Esophagus squamous epithelium (tissue), 4 donors: ENCODE results near the gene PCSK6.

Experiments
- CTCF ChIP-seq, 6 experiments: fragments of 450-650 bp in 4 of 6; fragments of 200-600 bp in 2 of 6; sonication (generic) in 2 of 6; IDR thresholded peaks; one replicate each; pipeline ENCODE4 v1.5.1; 2016 to 2019; ENCODE audit warnings: antibody characterized with exemption in 6 of 6, mild to moderate bottlenecking in 4 of 6, moderate library complexity in 4 of 6
- POLR2A ChIP-seq, 4 donors: fragments of 450-650 bp; IDR thresholded peaks; one replicate each; pipeline ENCODE4 v1.6.1; 2017; ENCODE audit warnings: antibody characterized with exemption in 4 of 4, mild to moderate bottlenecking in 4 of 4, moderate library complexity in 3 of 4

DNA sequence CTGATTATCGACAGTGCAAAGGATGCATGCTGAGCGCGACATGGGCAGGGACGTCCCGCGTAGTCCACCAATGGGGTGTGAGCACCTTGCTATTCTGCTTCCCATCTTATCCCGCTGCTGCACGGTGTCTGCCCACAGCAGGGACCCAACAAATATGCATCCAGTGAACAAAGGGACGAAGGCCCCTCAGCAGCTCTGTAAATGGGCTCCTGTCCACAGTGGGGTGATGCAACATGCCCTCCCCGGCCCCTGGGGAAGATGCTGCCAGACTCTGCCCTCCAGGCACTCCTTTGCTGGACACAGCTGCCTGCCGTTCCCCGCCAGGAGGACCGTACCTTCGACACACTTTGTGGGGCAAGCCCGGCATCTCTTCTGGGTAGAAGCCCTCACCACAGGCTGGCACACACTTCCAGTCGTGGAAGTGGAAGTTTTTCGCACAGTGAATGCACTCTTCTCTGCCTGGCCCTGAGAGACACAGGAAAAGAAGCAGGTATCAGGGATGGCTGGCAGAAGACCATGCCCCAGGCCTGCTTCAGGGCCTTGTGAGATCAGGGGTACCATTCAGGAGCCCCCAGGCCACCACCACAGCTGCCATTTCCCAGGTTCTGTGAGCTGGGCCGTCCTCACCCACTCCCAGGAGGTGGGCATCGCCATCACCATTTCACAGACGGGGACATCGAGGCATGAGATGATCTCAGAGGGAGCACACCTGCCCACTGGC is 176.3 kb downstream of the PCSK6 start:
- TF ChIP-seq POLR2A (IDR thresholded peaks at IDR 0.05) (no peak), CTCF (IDR thresholded peaks at IDR 0.05) (no peak)
